Ovary (tissue), 9 donors: ENCODE results near the gene FLRT2. TPM values are rescaled to one million over a fixed set of nuclear protein-coding genes. Genes with fewer than 3 reads are reported as not detected.

Source experiments
- DNase-seq, 5 donors: peaks; one replicate each; pipeline ENCODE4 v3.0.0-alpha.2; 2019 to 2020
- H3K27ac ChIP-seq, 2 donors: fragments of 200-600 bp; one replicate each; pipeline versions ENCODE4 v1.5.1 to v1.8.0; 2019 to 2022
- H3K27me3 ChIP-seq: fragments of 200-600 bp; one replicate; pipeline ENCODE4 v1.8.0; 2022
- H3K36me3 ChIP-seq: fragments of 200-600 bp; sonication (generic); one replicate; pipeline ENCODE4 v1.5.1; 2019
- H3K4me1 ChIP-seq: one replicate; pipeline ENCODE4 v1.8.1; 2013; ENCODE audit warnings: mild to moderate bottlenecking, moderate library complexity; ENCODE audit not compliant: insufficient read depth
- H3K4me3 ChIP-seq: fragments of 200-600 bp; sonication (generic); one replicate; pipeline ENCODE4 v1.5.1; 2017
- H3K9me3 ChIP-seq, 2 donors: fragments of 200-600 bp in 1 of 2; sonication (generic) in 1 of 2; one replicate each; pipeline versions ENCODE4 v1.5.1 to v1.8.1; 2013 to 2019; ENCODE audit warnings: mild to moderate bottlenecking in 1 of 2, moderate library complexity in 1 of 2
- CTCF ChIP-seq, 3 donors: fragments of 450-650 bp in 2 of 3; fragments of 200-600 bp in 1 of 3; IDR thresholded peaks; one replicate each; pipeline versions ENCODE4 v1.5.1 to v1.8.0; 2016 to 2022; ENCODE audit warnings: antibody characterized with exemption in 3 of 3, mild to moderate bottlenecking in 1 of 3
- EP300 ChIP-seq: sonication (generic); formaldehyde crosslinking; IDR thresholded peaks from one replicate; pipeline ENCODE4 v1.6.1; 2017; ENCODE audit warnings: antibody characterized with exemption
- POLR2A ChIP-seq: fragments of 450-650 bp; IDR thresholded peaks from one replicate; pipeline ENCODE4 v1.6.1; 2017; ENCODE audit warnings: antibody characterized with exemption, mild to moderate bottlenecking, moderate library complexity
- WGBS, 3 donors: extraction: QIAGEN DNeasy Blood & Tissue Kit in 1 of 3; methylation state at CpG; one replicate each; pipeline versions ENCODE4 v1.1.5 to v1.1.7; 2013 to 2017; 5-methylcytosine and 5-hydroxymethylcytosine counted together
- intact Hi-C, 4 donors: fragments of 100-400 bp; cut with DNase I; formaldehyde crosslinking; loops; one replicate each; pipeline versions ENCODE4 v1.11.0 to v1.15.1; 2022 to 2023
- polyA plus RNA-seq, 2 donors: library from polyadenylated mRNA; stranded (reverse); fragments of 200-250 nt in 1 of 2; fragments of 350-450 nt in 1 of 2; fragmentation: Illumina TruSeq in 1 of 2; extraction: RNeasy Lipid Tissue Mini Kit (QIAGEN cat#74804) in 1 of 2; gene quantifications; one replicate each; pipeline ENCODE4 v1.2.3, GENCODE V29; 2013 to 2014
- total RNA-seq, 7 donors: library from RNA; depleted of rRNA in 2 of 7; stranded (reverse); fragments of >200 nt in 2 of 7; fragmentation: NEBNext Ultra II Directional in 3 of 7; extraction: Animal tissue kit (Norgen Biotek cat#: 25700) in 3 of 7; gene quantifications; one replicate each; pipeline versions ENCODE4 v1.1.0 to v1.2.4, GENCODE V29; 2016 to 2023
- donor health status: DM: no; HTN: no; CAD: no; lungs with moderate emphysema.
- donor health status: DM: no; HTN: no; CAD: no.
- donor health status: Bipolar disorder and iron deficiency.
- donor health status: DM: yes; HTN: yes; CAD: no.
- donor health status: DM: no; HTN: no; CAD: no.
- donor health status: DM: yes; HTN: yes; CAD: no.

The FLRT2 gene
- total and polyA plus RNA-seq, 9 donors, result 27.0 to 166 (median 55.5) TPM

- H3K27me3 ChIP-seq, result no peaks in the 10 kb centered on the region
- WGBS, 3 donors, result 18 to 32% (median 19%) methylated on average over 3 of the region's 3 CpGs
- H3K4me1 ChIP-seq, result peaks cover 2% of the 10 kb centered on the region
- H3K36me3 ChIP-seq, result no peaks in the 10 kb centered on the region
- H3K9me3 ChIP-seq, result no peaks in the 10 kb centered on the region
- intact Hi-C loops, result no loop called here
- H3K4me3 ChIP-seq, result no peak overlapping the region
- TF ChIP-seq CTCF (IDR thresholded peaks at IDR 0.05) (no peak), EP300 (no peak), POLR2A (no peak)
- DNase-seq, result no peak
- peak overlapping the region in 1 of 2 donors; percentile 90 for H3K27ac ChIP-seq
These were observed 7.6 kb downstream of the FLRT2 start for GRCh38 chr14:85537526-85537925.

GRCh38 chr14:85538636-85539035 is 8.7 kb downstream of the FLRT2 start:
- H3K36me3 ChIP-seq, result no peaks in the 10 kb centered on the region
- TF ChIP-seq CTCF (IDR thresholded peaks at IDR 0.05), result no peak
- TF ChIP-seq EP300, result no peak
- no peak for TF ChIP-seq POLR2A
- H3K27me3 ChIP-seq, result no peaks in the 10 kb centered on the region
- intact Hi-C loops, result no loop called here
- no peak for DNase-seq
- H3K4me1 ChIP-seq, result peaks cover 3% of the 10 kb centered on the region
- H3K9me3 ChIP-seq, result no peaks in the 10 kb centered on the region
- no peak overlapping the region for H3K4me3 ChIP-seq
- 92 to 95% (median 94%) methylated on average over 2 of the region's 2 CpGs for WGBS, 3 donors
- no peak overlapping the region for H3K27ac ChIP-seq

GRCh38 chr14:85539510-85539909 is 9.6 kb downstream of the FLRT2 start:
- H3K4me3 ChIP-seq, result no peak overlapping the region
- TF ChIP-seq EP300, result no peak
- TF ChIP-seq POLR2A, result no peak
- TF ChIP-seq CTCF (IDR thresholded peaks at IDR 0.05), result no peak
- H3K27me3 ChIP-seq, result no peaks in the 10 kb centered on the region
- peaks cover 3% of the 10 kb centered on the region for H3K4me1 ChIP-seq
- no peaks in the 10 kb centered on the region for H3K9me3 ChIP-seq
- DNase-seq, result no peak
- intact Hi-C loops, result no loop called here
- H3K36me3 ChIP-seq, result no peaks in the 10 kb centered on the region
- WGBS, 3 donors, result 88 to 92% (median 91%) methylated on average over 2 of the region's 2 CpGs
- no peak overlapping the region for H3K27ac ChIP-seq

GRCh38 chr14:85542623-85543022 is 12.7 kb downstream of the FLRT2 start:
- intact Hi-C loops, result no loop called here

More at GRCh38 chr14:85542623-85543022, 12.7 kb downstream of the FLRT2 start:
- Histone ChIP-seq H3K4me1 (peaks cover 9% of the 10 kb centered on the region), H3K27ac (no peak overlapping the region), H3K36me3 (no peaks in the 10 kb centered on the region), H3K4me3 (no peak overlapping the region), H3K27me3 (no peaks in the 10 kb centered on the region), H3K9me3 (no peaks in the 10 kb centered on the region)
- TF ChIP-seq EP300, result no peak
- no peak for TF ChIP-seq CTCF (IDR thresholded peaks at IDR 0.05)
- no peak for TF ChIP-seq POLR2A
- DNase-seq, result no peak
- WGBS, 3 donors, result 85 to 95% (median 85%) methylated on average over 5 of the region's 5 CpGs
